Activated T-cell treated with anti-CD3 and anti-CD28 coated beads, Interleukin-2, amount 50 U/mL, for 48 hours (primary cell): ENCODE measurements around the gene SETBP1.

ENCODE experiments used
- DNase-seq, 2 experiments: peaks; one replicate each; pipeline ENCODE4 v3.0.0-alpha.2; 2020

Gene SETBP1

DNA sequence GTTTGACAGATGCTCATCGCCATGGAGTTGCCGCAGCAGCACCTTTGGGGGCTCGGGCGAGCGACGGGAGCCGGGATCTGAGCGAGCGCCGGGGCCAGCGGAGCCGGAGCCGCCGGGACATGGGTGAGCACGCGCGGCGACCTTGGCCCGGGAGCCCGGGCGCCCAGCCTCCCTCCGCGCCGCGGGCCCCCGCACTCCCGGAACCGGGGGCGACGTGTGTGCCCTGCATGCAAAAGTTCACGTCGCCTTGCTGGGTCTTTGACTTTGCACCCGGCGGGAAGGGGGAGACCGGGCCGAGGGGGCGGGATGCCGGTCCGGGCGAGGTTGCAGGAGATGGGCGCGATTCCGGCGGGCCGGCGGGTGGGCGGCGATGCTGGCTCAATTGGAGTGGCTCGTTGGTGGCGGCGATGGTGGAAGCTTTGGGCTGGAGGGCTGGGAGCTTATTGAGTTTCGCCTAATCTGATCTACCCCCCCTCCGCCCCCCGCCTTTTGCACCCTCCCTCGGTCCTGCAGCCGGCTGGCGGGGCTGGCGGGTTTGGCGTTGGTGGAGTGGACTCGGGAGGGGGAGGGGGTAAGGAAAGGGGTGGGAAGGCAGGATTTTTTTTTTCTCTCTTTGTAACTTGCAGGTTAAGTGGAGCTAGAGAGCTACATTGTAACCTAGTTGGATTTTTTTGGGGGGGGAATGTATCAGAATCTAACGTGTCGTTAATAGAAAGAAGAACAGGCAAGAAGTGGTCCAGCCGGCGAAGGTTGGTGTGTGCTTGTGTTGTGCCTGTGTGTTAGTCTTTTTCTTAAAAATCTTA, at the start of gene SETBP1:
Gene SETBP1, plus strand, starts transcription at position 616 of the 803 bp plus-strand sequence. CDS start 20,459 bp downstream, outside the sequence.
- DNase-seq, result peak; percentile 70 to 73

GRCh38 chr18:44632469-44633145, 48.1 kb upstream of the SETBP1 start:
- no peak for DNase-seq

GRCh38 chr18:44635546-44635945, 45.1 kb upstream of the SETBP1 start:
- no peak for DNase-seq

DNA sequence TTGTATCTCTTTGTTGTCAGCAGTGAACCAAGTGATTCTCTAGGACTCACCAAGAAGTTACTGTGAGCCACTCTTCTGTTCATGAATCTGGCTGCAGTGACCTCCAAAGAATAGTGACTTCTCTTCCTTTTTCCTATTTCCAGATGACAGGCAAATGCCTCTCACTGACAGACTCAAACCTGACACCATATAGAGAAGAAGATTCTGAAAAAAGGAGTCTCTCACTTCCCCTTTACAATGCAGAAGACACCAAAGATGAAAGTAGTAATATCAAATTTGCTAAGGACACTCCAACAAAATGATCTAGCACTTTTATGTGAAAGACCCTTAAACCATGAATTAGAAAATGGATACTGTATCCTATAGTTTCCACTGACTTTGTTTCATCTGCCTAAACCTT, 44.4 kb upstream of the SETBP1 start:
- DNase-seq, result no peak

- no peak for DNase-seq
Observed at GRCh38 chr18:44637210-44638033, 43.3 kb upstream of the SETBP1 start.

DNA sequence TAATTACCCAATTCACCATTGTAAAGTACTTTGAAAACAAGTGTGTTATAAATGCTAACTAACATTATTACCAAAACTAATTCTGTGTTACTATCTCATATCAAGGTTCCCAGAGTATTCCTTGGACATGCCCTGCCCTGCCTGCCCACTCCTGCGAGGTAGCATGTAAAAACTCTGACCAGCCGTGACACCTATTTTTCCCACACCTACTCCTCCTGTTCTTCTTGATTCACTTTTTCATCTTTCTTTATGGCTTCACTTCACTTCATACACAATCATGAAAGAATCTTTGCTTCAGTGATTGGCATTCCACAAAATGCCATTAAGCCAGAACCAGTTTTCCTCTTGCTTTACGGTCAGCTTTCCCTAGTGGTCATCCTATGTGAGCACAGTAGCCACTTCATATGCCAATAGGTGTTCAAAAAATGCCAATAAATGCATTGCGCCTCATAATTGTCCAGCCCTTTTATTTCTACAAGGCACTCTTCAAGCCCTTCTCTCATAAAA, 42.6 kb upstream of the SETBP1 start:
- DNase-seq, result no peak

- no peak for DNase-seq
Observed at GRCh38 chr18:44638811-44639210, 41.9 kb upstream of the SETBP1 start.

DNA sequence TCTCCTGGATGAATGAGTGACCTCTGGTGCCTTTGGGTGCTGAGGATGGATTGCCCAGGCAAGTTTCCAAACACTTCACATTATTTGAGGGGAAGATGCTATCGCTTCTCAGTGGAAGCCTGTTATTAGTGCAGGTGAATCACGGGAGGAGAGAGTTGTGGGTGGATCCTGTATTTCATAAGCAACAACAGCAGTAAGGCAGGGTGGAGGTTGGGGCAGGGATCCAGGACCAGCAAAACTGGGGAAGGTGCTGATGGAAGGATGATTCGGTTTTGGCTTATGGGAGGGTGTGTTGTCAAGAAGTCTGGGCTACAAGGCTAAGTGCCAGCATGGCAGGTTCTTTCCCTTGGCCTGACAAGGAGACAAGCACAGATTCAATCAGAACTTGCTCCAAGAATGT, 37.7 kb upstream of the SETBP1 start:
- DNase-seq, result no peak

- DNase-seq, result no peak
Observed at GRCh38 chr18:44651478-44651877, 29.2 kb upstream of the SETBP1 start.

DNA sequence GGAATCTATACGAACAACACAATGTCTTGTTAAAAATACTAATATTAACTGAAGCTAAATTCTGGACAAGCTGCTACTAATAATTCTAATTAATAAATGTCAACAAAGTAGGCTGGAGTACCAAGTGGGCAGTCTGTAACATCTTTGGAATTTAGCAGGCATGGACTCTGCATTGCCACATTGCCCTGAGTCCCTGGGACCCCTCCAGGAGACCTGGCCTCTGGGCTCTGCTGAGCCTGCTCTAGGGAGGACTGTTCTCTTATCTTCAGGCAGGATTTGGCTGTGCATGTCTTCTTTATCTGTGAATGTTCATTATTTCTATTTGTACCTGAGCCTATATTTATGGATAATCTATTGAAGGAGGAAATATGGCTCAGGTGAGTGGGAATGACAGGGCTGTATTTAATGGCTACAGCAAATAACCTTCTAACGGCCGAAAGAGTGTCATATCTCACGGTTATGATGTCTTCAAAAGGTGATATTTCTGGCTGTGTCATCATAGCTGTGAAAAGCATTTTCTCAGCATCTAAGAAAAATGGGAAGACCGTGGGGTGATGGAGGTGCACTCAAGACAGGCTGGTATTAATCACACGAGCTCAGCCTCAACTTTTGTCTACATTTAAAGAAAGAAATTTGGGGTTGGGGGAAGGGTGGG, 28.6 kb upstream of the SETBP1 start:
- DNase-seq, result no peak

- no peak for DNase-seq
Observed at GRCh38 chr18:44652722-44653121, 28.0 kb upstream of the SETBP1 start.

DNA sequence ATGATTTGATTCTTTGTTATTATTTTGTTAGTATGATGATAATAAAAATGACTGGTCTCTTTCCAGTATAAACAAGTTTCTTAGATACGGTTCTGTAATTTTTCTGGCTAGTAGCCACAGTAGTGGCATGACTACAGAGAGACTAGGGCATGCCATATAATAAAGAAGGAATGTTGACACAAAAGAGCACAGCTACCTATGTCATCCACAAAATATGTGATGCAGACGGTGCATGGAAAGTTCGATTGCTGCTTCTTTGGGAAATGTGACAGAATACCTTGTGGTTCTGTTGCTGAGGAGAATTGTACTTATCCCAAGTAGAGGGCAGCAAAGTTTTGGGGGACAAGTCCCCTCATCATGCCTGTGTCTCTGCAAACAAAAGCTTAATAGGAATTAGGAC, 26.1 kb upstream of the SETBP1 start:
- DNase-seq, result no peak

GRCh38 chr18:44655435-44655834, 25.3 kb upstream of the SETBP1 start:
- DNase-seq, result no peak

DNA sequence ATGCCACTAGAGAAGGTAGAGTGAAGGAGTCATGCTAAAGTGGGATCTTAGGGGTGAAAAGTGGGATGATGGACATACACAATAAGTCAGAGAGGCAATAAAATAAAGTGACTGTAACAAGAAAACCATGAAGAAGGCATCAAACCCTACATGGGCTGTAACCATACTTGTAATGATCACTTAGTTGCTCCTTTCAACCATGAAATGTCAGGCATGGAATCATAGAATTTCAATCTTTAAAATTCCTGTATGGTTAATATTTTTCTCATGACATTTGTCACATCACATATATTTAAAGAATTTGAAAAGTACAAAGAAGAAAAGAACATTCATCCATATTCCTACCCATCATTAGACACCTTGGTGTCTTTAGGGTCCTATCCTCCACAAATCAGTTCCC, 20.9 kb upstream of the SETBP1 start:
- no peak for DNase-seq

DNA sequence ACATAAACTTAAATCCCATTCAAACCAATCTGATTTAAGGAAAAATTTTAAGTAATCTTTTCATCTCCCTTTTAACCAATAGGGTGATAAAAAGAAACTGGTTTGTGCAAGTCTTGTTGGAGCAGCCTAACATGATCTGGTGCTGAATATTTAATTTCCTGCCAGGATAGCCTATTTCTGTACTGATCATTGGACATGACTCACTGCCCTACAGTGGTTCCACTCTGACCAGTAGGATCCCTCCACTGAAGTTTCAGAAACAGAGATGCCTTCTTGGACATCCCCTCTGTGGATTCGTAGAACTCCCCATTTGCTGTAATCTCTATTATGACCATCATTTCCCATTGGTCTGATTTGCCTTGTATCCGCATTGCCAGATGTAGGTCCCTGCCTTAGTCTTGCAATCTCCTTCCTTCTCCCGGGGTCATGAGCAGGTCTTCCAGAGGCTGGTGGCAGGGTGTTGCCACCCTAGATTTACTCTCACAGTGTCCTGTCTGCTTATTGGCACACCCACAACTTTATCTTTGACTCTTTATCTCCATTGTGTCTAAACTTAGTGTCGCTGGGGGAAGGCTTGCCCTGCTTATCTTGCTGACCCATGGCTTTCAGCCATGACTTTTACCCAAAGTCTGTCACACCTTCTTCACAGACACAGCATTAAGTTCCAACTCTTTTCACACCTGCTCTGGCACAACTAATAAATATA, 12.3 kb upstream of the SETBP1 start:
- no peak for DNase-seq

GRCh38 chr18:44671914-44672313, 8.8 kb upstream of the SETBP1 start:
- no peak for DNase-seq

DNA sequence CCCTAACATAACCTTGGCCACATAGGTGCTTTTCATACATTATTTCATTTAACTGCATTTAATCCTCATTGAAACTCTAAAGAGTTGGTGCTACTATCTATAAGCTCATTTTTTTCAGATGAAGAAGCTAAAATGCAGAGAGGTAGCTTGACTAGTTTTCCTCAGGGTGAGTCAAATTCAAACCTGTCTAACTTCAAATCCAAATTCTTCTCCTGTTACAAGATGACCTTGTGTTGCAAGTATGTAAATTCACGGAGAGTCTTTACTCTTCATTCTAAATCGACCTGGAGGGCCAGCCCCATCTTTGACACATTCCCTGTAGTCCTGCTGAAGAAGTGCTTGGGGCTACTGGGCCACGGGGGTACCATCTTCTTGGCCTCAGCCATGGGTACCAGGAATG, 8.2 kb upstream of the SETBP1 start:
- no peak for DNase-seq

GRCh38 chr18:44673256-44673880, 7.3 kb upstream of the SETBP1 start:
- no peak for DNase-seq

- no peak for DNase-seq
Observed at GRCh38 chr18:44677933-44678332, 2.8 kb upstream of the SETBP1 start.

GRCh38 chr18:44678725-44679055, 2.0 kb upstream of the SETBP1 start:
- no peak for DNase-seq

- DNase-seq, result peak; percentile 79 to 85
Observed at GRCh38 chr18:44679056-44679913, 1.4 kb upstream of the SETBP1 start.
